Endothelial cell of umbilical vein (primary cell): ENCODE data around the gene RNF148. TPM values are rescaled to one million over a fixed set of nuclear protein-coding genes. Genes with fewer than 3 reads are reported as not detected.

Source experiments
- BruUV-seq: library from RNA; stranded (reverse); fragments of 400-500 nt; replicated peaks from 2 replicates; lab custom pipeline; 2021; lab: Mats Ljungman, UMichigan
- CTCF ChIA-PET: fragments of 300-600, 350-600 bp; sonication (Branson Sonifier 250); formaldehyde crosslinking; loops from one replicate; lab custom pipeline; 2021; ENCODE audit warnings: antibody characterized with exemption, inconsistent platforms; lab: Charles Lee
- POLR2A ChIA-PET: fragments of 300-600, 350-600 bp; sonication (Branson Sonifier 250); formaldehyde crosslinking; loops from one replicate; lab custom pipeline; 2021; ENCODE audit warnings: antibody characterized with exemption, inconsistent platforms; lab: Charles Lee
- DNase-seq: peaks from one replicate; pipeline ENCODE4 v3.0.0-alpha.2; 2011; ENCODE audit warnings: low read depth, low spot score
- FAIRE-seq: peaks from 2 replicates; lab custom pipeline; 2011; peaks lifted over from hg19 to GRCh38; lab: Jason Lieb, UNC
- H2AFZ ChIP-seq: 2 replicates; pipeline ENCODE4 v1.6.0; 2012; ENCODE audit warnings: low read depth, low read length, control low read depth, inconsistent platforms
- H3K27ac ChIP-seq: 2 replicates; pipeline ENCODE4 v1.5.1; 2011; ENCODE audit warnings: low read depth, mild to moderate bottlenecking, control low read depth, low read length, moderate library complexity; ENCODE audit not compliant: insufficient read depth
- H3K27me3 ChIP-seq, 2 experiments: 2 replicates each; pipeline versions ENCODE4 v1.6.0 to v1.6.1; 2011; ENCODE audit warnings: low read length in 2 of 2, mixed read lengths in 1 of 2; ENCODE audit not compliant: control insufficient read depth in 2 of 2, insufficient read depth in 2 of 2
- H3K36me3 ChIP-seq, 2 experiments: 2 replicates in 1 of 2; 3 replicates in 1 of 2; pipeline ENCODE4 v1.5.1; 2011; ENCODE audit warnings: low read length in 2 of 2, mild to moderate bottlenecking in 1 of 2, moderate library complexity in 1 of 2; ENCODE audit not compliant: control insufficient read depth in 2 of 2, insufficient read depth in 2 of 2; ENCODE audit errors: extremely low read depth in 1 of 2
- H3K4me1 ChIP-seq: 3 replicates; pipeline ENCODE4 v1.5.1; 2011; ENCODE audit warnings: mild to moderate bottlenecking, low read length; ENCODE audit not compliant: control insufficient read depth, insufficient read depth; ENCODE audit errors: extremely low read depth
- H3K4me2 ChIP-seq: 2 replicates; pipeline ENCODE4 v1.6.1; 2011; ENCODE audit warnings: low read length, control low read depth, mixed read lengths; ENCODE audit not compliant: insufficient read depth
- H3K4me3 ChIP-seq, 3 experiments: fragments of 200-600 bp in 1 of 3; sonication (generic), shearing (Covaris generic) in 1 of 3; replicated peaks in 1 of 3; 2 replicates each; pipeline ENCODE4 v1.5.1; 2011 to 2016; ENCODE audit warnings: control low read depth in 3 of 3, low read length in 3 of 3, mild to moderate bottlenecking in 2 of 3, inconsistent platforms in 1 of 3, low read depth in 1 of 3, moderate library complexity in 1 of 3; ENCODE audit not compliant: insufficient read depth in 1 of 3
- H3K79me2 ChIP-seq: 2 replicates; pipeline ENCODE4 v1.6.0; 2012; ENCODE audit warnings: low read length, inconsistent platforms; ENCODE audit not compliant: control insufficient read depth, insufficient read depth
- H3K9ac ChIP-seq: replicated peaks from 2 replicates; pipeline ENCODE3; 2011; ENCODE audit warnings: low read length, control low read depth; ENCODE audit not compliant: insufficient read depth; ENCODE audit errors: extremely low read depth
- H3K9me1 ChIP-seq: replicated peaks from 3 replicates; pipeline ENCODE4 v1.6.0; 2011; ENCODE audit warnings: mild to moderate bottlenecking, low read length; ENCODE audit not compliant: control insufficient read depth, insufficient read depth; ENCODE audit errors: extremely low read depth
- H3K9me3 ChIP-seq: replicated peaks from 2 replicates; pipeline ENCODE4 v1.5.1; 2012; ENCODE audit warnings: low read length, inconsistent platforms; ENCODE audit not compliant: control insufficient read depth, insufficient read depth
- H4K20me1 ChIP-seq: replicated peaks from 2 replicates; pipeline ENCODE3; 2011; ENCODE audit warnings: mild to moderate bottlenecking, low read length; ENCODE audit not compliant: control insufficient read depth, insufficient read depth; ENCODE audit errors: extremely low read depth
- EZH2 ChIP-seq: IDR thresholded peaks from 2 replicates; pipeline ENCODE4 v1.6.1; 2012; ENCODE audit warnings: borderline replicate concordance, low read depth, mild to moderate bottlenecking, moderate library complexity, low read length, inconsistent platforms; ENCODE audit not compliant: severe bottlenecking
- FOS ChIP-seq: IDR thresholded peaks from 2 replicates; pipeline ENCODE4 v1.6.1; 2011; ENCODE audit warnings: mild to moderate bottlenecking, low read length, moderate library complexity, borderline replicate concordance; ENCODE audit not compliant: insufficient read depth
- GATA2 ChIP-seq: IDR thresholded peaks from 2 replicates; pipeline ENCODE4 v1.7.0; 2011; ENCODE audit warnings: low read depth, mild to moderate bottlenecking, moderate library complexity, mixed read lengths, low read length; ENCODE audit not compliant: insufficient read length, insufficient read depth
- JUN ChIP-seq: IDR thresholded peaks from 2 replicates; pipeline ENCODE4 v1.6.1; 2011; ENCODE audit warnings: borderline replicate concordance, low read depth; ENCODE audit not compliant: insufficient read length, insufficient read depth
- MYC ChIP-seq: IDR thresholded peaks from one replicate; pipeline ENCODE4 v1.6.1; 2011; ENCODE audit warnings: mild to moderate bottlenecking, low read depth, low read length
- POLR2A ChIP-seq: IDR thresholded peaks from 2 replicates; pipeline ENCODE4 v1.6.1; 2012; ENCODE audit warnings: low read depth, mild to moderate bottlenecking, control low read depth, low read length
- POLR2AphosphoS5 ChIP-seq: IDR thresholded peaks from 2 replicates; pipeline ENCODE4 v1.6.1; 2012; ENCODE audit warnings: low read depth, mild to moderate bottlenecking, control low read depth, low read length, moderate library complexity; ENCODE audit not compliant: insufficient read depth
- dilution Hi-C: fragments of 300-500 bp; cut with MboI; formaldehyde crosslinking; loops from one replicate; pipeline ENCODE4 v1.15.0; 2019; ENCODE audit warnings: low sequenced_read_pairs; ENCODE audit not compliant: extremely low pct_ligation_motif_present
- intact Hi-C: fragments of 100-400 bp; cut with micrococcal nuclease; formaldehyde crosslinking; loops from one replicate; pipeline ENCODE4 v1.10.0; 2022
- polyA plus RNA-seq, 4 experiments: library from polyadenylated mRNA; depleted of rRNA in 3 of 4; stranded (reverse) in 3 of 4; unstranded in 1 of 4; fragments of >200 nt; gene quantifications; 2 replicates each; pipeline versions ENCODE4 v1.2.1 to v1.2.3, GENCODE V29; 2011 to 2012; ENCODE audit warnings: missing spikeins in 1 of 4
- total RNA-seq: library from RNA; stranded (reverse); gene quantifications from 2 replicates; pipeline ENCODE4 v1.2.3, GENCODE V29; 2021
- TF ChIP-seq, protein P1 (sequence below), 2 donors: IDR thresholded peaks; 1 replicate in 1 of 2; 2 replicates in 1 of 2; pipeline ENCODE4 v1.5.1; 2011; ENCODE audit warnings: low read length in 2 of 2, mild to moderate bottlenecking in 2 of 2, moderate library complexity in 2 of 2, control low read depth in 1 of 2, inconsistent platforms in 1 of 2, low read depth in 1 of 2; ENCODE audit not compliant: insufficient read depth in 1 of 2; ENCODE audit errors: extremely low read depth in 1 of 2
- TF ChIP-seq, protein P2 (sequence below): IDR thresholded peaks from 2 replicates; pipeline ENCODE4 v1.6.1; 2011; ENCODE audit not compliant: insufficient read depth, insufficient read length

The RNF148 gene
- total and polyA plus RNA-seq, 2 donors (not counting 3 experiments of a cell fraction or from before 2014, with no cell fraction given), result 0.12 to 0.95 TPM

DNA sequence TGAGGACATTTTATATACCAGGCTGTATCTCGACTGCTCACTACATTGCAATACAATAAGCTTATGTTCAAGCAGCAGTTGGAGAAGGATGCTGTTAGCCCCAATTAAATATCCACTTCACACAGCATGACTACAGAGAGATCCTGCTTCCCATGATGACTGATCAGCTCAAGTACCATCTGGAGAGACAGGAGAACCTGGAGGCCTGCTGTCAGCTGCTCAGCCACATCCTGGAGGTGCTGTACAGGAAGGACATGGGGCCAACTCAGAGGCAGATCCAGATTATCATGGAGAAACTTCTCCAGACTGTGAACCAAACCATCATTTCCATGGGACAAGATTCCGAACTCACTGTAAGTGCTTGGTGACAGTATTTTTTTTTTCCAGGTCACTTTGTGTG lies 26.3 kb downstream of the RNF148 start:
- no TSS peak for BruUV-seq

More for the DNA sequence above, 26.3 kb downstream of the RNF148 start:
- H3K36me3 ChIP-seq, result no peaks in the 10 kb centered on the region
- dilution Hi-C loops (no loop called here), intact Hi-C loops (no loop called here)
- no peak for DNase-seq
- peaks cover 2% of the 10 kb centered on the region for H3K4me1 ChIP-seq
- no peak overlapping the region for H3K27ac ChIP-seq
- H3K79me2 ChIP-seq, result no peaks in the 10 kb centered on the region
- no peaks in the 10 kb centered on the region for H3K9me1 ChIP-seq
- no peaks in the 10 kb centered on the region for H4K20me1 ChIP-seq
- no peaks in the 10 kb centered on the region for H3K9me3 ChIP-seq
- H3K27me3 ChIP-seq, result no peaks in the 10 kb centered on the region
- H2AFZ ChIP-seq, result no peak overlapping the region
- TF ChIP-seq MYC (no peak), POLR2AphosphoS5 (no peak), EZH2 (no peak), GATA2 (no peak), POLR2A (no peak), JUN (no peak), FOS (no peak)
- TF ChIP-seq, protein P1, sequence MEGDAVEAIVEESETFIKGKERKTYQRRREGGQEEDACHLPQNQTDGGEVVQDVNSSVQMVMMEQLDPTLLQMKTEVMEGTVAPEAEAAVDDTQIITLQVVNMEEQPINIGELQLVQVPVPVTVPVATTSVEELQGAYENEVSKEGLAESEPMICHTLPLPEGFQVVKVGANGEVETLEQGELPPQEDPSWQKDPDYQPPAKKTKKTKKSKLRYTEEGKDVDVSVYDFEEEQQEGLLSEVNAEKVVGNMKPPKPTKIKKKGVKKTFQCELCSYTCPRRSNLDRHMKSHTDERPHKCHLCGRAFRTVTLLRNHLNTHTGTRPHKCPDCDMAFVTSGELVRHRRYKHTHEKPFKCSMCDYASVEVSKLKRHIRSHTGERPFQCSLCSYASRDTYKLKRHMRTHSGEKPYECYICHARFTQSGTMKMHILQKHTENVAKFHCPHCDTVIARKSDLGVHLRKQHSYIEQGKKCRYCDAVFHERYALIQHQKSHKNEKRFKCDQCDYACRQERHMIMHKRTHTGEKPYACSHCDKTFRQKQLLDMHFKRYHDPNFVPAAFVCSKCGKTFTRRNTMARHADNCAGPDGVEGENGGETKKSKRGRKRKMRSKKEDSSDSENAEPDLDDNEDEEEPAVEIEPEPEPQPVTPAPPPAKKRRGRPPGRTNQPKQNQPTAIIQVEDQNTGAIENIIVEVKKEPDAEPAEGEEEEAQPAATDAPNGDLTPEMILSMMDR (IDR thresholded peaks at IDR 0.05; ENCODE audit: extremely low read depth in 1 of 2, insufficient read depth in 1 of 2, low read depth in 1 of 2, low read length in 2 of 2), result no peak
- TF ChIP-seq, protein P2, sequence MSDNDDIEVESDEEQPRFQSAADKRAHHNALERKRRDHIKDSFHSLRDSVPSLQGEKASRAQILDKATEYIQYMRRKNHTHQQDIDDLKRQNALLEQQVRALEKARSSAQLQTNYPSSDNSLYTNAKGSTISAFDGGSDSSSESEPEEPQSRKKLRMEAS, result no peak
- ChIA-PET POLR2A (no interaction called here), CTCF (interaction anchor here (1.6 to 1.9 kb wide), 2 partner anchors 11 to 15 kb away, joined by 4 to 6 read pairs; no protein-coding TSS in a partner anchor)
- H3K4me2 ChIP-seq, result no peak overlapping the region
- H3K4me3 ChIP-seq, result no peak overlapping the region
- no peak for FAIRE-seq
- no peak overlapping the region for H3K9ac ChIP-seq
